HG03469 (cell line): ENCODE results near the gene ANKRD53.

ENCODE experiments used
- ATAC-seq: cut with Tn5 transposase; IDR thresholded peaks from one replicate; pipeline ENCODE4 v1.9.1; 2021; ENCODE audit warnings: mild to moderate bottlenecking, moderate library complexity, moderate number of reproducible peaks; ENCODE audit not compliant: unreplicated experiment

The ANKRD53 gene

DNA sequence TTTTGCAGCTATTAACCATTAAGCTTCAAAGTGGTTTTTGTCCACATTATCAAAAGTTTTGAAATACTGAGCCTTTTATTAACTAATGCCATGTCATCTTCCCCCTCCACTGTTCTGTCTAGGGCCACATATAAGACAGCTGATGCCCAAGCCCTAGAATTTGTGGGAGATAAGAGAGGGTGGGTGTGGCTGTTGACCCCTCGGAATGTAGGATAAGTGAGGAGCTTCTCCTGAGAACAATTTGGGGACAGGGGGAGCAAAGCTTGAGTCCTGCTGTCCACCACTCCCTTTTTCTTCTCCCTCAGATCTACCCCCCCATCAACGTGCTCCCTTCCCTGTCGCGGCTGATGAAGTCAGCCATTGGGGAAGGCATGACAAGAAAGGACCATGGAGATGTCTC is 14.3 kb upstream of the ANKRD53 start:
- ATAC-seq: no peak

DNA sequence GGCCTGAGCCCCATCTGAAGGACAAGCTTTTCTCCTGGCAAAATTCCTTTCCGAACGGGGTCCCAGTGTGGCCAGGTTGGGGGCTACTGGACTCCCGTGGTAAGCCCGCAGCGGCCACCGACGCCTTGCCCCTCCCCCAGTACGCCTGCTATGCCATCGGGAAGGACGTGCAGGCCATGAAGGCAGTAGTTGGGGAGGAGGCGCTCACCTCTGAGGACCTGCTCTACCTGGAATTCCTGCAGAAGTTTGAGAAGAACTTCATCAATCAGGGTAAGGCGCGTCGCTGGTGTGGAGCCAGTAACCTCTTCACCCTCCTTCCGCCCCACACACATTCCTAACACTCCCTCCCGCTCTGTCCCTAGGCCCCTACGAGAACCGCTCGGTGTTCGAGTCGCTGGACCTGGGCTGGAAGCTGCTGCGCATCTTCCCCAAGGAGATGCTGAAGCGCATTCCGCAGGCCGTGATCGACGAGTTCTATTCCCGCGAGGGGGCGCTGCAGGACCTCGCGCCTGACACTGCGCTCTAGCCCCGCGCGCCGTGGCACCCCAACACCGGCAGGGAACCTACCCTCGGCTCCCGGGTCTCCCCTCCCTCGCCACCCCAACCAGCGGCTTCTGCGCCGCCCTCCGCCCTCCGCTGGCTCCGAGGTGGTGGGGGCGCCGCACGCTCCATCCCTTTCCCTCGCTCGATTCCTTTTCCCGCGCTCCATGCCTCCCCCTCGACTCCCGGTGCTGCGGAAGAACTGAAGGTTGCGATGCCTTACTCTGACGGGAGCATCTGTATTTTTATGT is 13.6 kb upstream of the ANKRD53 start:
- no peak for ATAC-seq

DNA sequence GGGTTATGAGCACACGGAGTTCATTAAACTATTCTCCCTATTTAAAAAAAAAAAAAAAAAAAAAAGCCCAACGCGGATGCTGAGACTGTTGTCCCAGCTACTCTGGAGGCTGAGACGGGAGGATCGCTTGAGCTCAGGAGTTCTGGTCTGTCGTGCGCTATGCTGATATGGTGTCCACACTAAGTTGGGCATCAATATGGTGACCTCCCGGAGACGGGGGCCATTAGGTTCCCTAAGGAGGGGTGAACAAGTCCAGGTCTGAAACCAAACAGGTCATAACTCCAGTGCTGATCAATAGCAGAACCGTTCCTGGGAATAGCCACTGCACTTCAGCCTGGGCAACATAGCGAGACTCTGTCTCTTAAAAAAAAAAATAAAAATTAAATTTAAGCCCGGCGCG is 12.9 kb upstream of the ANKRD53 start:
- no peak for ATAC-seq

DNA sequence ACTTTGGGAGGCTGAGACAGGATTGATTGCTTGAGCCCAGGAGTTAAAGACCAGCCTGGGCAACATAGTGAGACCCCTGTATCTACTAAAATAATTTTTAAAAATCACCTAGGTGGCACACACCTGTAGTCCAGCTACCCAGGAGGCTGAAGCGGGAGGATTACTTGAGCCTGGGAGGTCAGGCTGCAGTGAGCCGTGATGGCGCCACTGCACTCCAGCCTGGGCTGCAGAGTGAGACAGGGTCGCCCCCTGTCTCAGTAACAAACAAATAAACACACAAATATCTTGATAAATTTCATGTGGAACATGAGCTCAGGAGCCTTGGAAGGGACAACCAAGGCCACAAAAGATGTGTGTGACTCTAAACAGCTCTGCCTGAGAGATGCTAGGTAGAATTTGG is 11.7 kb upstream of the ANKRD53 start:
- no peak for ATAC-seq

DNA sequence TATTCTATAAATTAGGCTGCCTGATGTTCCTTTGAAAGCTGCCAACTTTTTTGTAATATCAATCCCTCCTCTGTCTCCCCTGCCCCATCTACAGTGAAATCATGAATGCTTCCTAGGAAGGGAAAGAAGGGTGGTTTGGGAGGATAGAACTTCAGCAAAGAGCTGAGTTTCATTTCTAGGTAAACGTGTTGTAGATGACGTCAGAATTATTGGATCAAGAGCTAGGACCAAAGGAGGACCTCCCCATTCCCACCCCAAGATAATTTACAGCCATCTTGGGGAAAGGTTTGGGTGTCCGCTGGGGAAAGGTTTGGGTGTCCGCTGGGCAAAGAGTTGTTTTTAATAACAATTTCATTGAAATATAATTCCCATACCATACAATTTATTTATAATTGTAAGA is 11.2 kb upstream of the ANKRD53 start:
- ATAC-seq: no peak

DNA sequence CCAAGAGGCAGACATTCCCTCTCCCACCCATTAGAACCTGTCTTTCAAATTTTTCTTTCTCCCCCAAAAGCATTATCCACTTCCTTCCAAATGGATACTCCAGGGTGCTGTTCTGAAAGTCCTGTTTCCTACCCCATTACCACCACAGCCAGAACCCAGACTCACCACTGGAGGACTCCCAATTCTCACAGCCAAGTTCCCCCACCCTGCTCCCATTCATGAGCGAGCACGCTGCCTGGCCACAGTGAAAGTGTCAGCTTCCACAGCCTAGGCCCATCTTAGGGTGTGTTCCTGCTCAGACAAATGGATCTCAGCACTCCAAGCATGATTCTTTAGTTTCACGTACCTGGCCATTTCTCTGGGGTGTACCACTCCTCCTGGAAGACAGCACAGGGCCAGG is 3.8 kb upstream of the ANKRD53 start:
- ATAC-seq: no peak

DNA sequence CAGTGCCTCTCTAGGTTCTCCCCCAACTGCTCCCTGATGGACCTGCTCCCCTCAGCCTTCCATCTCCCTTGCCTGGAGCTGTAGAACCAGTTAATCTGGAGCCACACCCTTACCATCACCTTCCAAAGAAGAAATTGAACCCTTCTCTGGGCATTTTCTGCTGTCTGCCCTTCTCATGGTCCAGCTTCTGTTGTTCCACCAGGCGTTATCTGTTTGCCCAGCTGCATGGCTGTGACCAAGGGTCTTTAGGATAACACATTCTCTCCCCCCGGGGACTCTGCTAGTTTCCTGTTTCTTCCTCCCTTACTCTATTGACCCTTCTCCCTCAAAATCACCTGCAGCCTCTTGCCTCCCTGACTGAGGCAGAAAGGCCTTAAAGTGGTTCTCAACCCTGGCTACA is 3.2 kb upstream of the ANKRD53 start:
- ATAC-seq: no peak

DNA sequence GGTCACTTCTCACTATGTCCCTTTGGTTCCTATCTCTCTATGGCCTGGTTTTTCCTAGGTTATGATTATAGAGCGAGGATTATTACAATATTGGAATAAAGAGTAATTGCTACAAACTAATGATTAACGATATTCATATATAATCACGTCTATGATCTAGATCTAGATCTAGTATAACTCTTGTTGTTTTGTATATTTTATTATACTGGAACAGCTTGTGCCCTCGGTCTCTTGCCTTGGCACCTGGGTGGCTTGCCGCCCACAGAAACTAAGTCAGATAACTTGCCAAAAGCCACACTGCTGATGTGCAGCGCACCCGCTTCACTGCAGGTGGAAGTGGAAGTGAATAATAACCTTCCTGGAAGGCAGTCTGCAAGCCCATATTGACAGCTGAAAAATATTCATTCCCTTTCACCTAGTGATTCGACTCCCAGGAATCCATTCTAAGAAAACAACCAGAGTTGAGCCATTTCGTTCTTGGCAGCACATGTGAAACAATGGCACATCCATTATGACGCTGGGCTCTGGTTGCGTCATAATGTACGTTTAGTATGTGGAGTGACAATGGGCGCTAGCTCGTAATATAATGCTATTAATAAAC is 725 bp upstream of the ANKRD53 start:
- no peak for ATAC-seq

DNA sequence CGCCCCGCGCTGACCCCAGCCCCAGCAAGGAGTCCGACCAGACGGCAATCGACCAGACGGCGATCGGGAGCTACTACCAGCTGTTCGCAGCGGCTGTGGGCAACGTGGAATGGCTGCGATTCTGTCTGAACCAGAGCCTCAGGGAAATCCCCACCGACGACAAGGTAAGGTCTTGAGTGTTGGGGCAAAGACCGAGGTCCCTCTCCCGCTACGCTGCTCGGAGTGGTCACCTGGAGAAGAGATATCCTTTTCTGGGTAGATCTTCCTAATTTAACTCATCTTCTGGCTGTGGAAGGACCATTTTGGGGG is 704 bp downstream of the ANKRD53 start:
- ATAC-seq: no peak

DNA sequence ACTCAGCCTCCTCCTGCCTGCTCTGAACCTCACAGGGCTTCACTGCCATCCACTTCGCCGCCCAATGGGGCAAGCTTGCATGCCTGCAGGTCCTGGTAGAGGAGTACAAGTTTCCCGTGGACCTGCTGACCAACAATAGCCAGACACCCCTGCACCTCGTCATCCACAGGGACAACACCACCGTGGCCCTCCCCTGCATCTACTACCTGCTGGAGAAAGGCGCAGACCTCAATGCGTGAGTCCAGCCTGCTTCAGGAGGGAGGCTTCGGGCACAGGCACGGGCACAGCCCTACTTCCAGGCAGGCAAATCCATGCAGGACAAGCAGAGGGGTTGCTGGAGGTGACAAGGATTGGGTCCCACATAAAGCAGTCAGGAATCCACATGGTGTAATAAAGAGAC is 1.2 kb downstream of the ANKRD53 start:
- ATAC-seq: no peak

DNA sequence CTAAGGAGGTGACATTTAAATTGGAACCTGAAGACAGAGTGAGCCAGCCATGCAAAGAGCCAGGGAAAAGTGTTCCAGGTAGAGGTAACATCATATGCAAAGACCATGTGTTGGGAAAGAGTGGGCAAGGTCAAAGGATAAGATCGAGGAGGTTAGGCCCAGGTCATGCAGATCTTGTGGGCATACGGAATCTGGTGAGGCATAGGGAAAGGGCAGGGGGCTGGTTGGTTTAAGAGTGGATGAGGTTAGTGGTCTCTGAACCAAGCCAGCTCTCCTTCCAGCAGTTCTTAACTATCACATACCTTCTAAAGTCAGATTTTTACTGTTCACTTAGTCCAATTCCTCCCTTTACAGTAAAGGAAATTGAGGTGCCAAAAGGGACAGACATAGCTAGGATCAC is 3.0 kb downstream of the ANKRD53 start:
- ATAC-seq: no peak

DNA sequence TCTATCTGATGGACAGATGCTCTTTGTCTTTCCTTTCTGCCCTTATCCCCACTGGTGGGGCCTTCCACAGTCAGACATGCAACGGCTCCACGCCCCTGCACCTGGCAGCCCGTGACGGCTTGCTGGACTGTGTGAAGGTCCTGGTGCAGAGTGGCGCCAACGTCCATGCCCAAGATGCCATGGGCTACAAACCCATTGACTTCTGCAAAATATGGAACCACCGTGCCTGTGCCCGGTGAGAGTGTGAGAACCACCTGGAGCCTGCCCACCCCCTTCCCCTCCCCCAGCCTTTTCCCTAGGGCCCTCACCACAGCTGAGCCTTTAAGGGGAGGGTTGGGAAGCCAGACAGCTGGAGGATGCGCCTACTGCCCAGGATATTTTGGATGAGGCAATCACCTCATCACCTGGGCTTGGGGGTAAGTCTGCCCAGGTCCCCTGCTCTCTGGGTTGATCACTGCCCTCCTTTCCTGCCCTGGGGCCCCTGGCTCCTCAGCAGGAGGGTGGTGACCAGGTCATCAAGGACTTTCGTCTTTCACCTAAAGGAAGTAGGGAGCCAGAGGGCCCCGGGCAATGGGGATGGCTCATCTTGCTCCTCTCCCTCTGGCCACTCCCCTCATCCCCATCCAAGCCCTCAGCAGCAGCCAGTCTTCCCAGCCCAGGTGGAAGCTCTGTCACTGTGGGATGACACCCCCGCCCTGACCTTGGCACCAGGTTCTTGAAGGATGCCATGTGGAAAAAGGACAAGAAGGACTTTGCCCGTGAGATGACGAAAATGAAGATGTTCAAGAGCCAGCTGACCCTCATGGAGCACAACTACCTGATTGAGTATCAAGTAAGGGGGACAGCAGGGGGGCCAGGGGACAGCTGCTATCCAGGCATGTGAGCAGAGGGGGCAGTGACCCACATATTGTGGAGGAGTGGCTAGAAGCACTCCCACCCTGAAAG is 3.7 kb downstream of the ANKRD53 start:
- no peak for ATAC-seq

DNA sequence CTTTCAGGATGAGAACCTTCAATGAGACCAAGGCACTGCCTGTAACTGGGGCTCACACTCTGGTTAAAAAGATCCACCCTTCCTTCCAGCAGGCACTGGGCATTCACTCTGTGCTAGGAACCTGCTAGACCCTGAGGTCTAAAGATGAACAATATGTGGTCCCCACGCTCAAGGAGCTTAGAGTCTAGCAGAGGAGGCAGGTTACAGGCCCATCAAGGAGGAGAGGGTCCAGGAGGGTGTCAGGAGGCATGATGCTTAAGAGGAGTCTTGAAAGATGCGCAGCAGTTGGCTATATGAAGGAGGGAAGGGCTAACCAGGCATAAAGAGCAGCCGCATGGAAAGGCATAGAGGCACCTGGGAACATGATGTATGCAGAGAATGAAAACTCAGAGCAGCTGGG is 4.5 kb downstream of the ANKRD53 start:
- no peak for ATAC-seq

DNA sequence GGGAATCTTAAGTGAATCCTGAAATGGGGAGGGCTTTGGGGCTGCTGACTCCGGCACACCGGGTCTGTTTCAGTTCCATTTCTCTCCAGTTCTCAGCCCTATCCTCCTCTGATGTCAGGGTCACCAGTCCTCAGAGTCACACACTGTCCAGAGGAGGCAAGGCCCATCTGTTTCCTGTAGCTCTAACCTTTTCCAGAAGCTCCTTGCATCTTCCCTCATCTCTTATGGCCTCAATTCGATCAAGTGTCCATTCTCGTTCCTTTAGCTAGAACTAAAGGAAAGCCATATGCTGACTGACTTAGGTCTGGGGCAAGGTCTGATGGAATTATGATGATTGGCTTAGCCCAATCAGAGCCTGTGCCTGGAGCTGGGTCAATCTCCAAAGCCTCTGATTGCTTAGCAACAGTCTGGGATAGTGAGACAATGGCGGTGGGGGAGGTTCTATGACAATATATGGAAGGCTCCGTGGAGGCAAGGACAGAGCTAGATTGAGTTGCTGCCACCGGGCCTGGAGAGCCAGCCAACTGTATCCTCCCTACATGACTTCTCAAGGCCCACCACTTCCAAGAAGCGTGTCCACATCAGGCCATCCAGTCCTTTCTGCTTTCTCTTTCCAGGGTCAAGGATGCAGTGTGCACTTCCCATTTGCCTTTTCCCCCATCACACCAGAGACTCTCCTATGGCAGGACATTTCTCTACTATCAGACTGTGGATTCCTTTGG is 5.2 kb downstream of the ANKRD53 start:
- no peak for ATAC-seq

DNA sequence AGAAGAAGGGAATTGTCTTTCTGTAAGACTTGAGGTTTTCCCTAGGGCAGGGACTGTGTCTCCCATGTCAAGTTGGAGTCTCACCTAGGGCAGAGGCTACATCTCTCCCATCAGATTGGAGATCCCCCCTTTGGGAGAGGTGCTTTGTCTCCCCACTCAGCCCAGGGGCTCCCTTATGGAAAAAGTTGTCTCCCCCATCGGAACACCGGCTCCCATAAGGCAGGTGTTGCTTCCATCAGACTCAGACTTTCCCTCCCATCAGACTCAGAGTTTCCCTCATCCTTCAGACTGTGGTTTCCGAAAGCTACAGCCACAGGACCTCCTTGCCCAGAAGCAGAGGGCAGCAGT is 5.8 kb downstream of the ANKRD53 start:
- no peak for ATAC-seq

DNA sequence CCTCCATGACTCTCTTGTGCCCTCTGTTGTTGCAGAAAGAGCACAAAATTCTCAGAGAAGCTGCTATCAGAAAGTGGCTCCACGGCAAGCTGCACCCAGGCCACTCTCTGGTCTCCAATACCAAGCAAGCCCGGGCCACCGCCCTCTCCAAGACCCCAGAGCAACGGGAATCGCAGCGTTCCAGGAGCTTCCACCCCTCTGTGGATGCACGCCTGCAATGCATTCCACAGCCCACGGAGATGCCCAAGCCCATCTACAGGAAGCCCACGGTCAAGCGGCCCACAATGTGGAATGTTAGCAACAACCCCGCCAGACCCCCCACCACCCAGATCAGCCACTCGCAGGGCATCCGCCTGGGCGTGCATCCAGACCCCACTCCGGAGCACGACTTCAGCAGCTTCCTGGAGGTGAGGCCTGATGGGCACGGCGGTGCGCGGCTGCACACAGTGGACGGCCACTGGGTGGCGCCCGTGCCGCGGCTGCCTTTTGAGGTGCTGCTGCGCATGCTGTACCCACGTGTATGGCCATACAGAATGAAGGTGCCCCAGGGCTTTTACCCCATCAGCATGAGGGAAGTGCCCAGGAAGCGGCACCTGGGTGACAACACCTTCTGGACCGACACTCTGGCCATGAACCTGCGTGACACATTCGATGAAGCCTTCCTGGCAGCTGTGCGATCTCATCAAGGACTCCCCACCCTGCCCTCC is 6.3 kb downstream of the ANKRD53 start:
- ATAC-seq: peak; percentile 91

DNA sequence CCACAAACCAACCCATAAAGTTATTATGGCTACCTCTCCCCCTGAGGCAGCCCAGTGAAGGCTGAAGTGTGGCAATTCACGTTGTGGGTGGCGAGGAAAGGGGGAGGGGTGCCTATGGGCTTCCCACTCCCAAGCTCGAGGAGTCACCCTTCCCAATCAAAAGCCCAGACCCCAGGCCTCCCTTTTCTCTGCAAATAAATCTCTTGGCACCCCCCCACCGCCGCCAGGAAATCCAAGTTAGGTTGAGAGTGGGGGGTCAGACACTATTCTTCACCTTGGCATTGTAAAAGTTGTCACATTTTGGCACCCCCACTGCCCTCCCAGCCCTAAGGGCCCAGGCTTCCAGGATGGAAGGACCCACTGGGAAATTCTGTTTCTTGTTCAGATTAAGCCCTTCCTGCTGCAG is 6.9 kb downstream of the ANKRD53 start:
- ATAC-seq: no peak

DNA sequence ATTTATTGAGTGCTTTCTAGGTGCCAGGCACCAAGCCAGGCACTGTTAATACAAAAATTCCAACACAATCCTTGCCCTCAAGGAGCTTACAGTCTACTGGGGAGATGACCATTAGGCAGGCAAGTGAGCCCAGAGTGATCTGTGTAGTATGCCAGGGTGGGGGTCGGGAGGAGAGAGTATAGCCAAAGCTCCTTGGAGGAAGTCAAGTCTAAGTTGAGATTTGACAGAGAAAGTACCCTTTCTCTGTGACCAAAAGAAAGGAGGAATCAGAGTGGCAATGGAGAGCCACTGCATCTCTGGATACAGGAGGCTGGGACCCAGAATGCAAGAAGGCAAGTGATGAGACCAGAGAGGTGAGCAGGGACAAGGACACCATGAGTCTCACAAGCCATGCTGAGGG is 7.5 kb downstream of the ANKRD53 start:
- no peak for ATAC-seq

DNA sequence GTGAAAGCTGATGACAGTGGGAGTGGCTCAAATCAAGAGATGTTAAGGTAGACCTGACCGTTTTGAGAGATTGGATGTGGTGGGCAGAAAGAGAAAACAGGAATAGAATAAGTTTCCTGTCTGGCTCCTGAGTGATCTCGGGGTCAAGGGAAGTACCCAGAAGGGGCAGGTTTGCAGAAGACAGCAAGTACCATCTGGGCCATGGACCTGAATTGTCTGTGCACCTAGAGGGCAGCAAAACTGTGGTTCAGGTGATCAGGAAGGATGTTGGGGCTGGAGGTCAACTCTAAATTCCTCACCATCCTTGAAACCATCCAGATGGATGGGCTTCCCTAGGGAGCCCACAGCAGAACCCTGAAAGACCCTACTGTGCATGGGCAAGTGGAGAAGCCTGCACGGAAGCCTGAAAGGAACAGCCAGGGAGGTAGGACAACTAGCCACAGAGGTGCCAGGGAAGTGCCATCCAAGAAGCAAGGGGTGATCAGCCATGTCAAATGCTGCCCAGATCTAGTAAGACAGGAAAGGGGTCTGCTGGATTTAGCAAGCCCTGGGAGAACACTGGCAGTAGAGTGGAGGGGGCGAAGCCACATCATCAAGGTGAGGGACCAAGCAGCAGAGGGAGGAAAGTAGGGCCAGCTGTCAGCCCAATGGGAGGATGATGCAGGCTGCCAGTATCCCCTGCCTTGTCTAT is 8.2 kb downstream of the ANKRD53 start:
- no peak for ATAC-seq

DNA sequence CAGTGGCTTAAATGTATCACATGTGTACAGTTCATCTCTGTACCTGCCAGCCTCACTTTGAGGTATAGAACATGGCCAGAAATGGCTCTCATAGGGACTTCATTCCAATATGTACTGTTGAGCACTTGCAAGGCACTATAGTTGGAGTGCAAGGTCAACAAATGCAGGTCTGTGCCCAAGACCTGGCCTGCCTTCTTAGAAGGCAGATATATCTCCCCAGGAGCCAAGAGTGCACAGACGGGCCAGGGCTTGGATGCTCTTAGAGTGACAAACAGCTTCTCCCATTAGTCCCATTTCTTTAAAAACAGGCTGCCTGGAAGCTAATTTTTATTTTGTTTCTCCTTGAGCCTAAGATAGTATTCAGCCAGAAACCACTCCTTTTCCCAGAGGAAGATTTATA is 9.0 kb downstream of the ANKRD53 start:
- ATAC-seq: no peak
